ENCODE data around the gene MED17.

The MED17 gene

GRCh38 chr11:93784145-93784934 is at the start of gene MED17:
Gene MED17, plus strand, starts transcription at chr11:93784282. Its CDS starts 232 bp downstream, at chr11:93784514.
- peak; percentile 94 for DNase-seq (ENCODE audit: low read depth in 2 of 2)
- peak within 1 kb of the TSS; percentile 96 to 100 for H3K4me3 ChIP-seq (replicated peaks in 1 of 2; ENCODE audit: low read depth in 2 of 2, low read length in 2 of 2)
- peak; percentile 37 for TF ChIP-seq CTCF (IDR thresholded peaks at IDR 0.05; ENCODE audit: low read depth, low read length)

- DNase-seq (ENCODE audit: low read depth in 2 of 2): no peak
- H3K4me3 ChIP-seq (replicated peaks in 1 of 2; ENCODE audit: low read depth in 2 of 2, low read length in 2 of 2): no peak overlapping the region
- no peak for TF ChIP-seq CTCF (IDR thresholded peaks at IDR 0.05; ENCODE audit: low read depth, low read length)
Measured at GRCh38 chr11:93734427-93735222, 49.5 kb upstream of the MED17 start.

GRCh38 chr11:93735627-93736026 is 48.5 kb upstream of the MED17 start:
- no peak for DNase-seq (ENCODE audit: low read depth in 2 of 2)
- TF ChIP-seq CTCF (IDR thresholded peaks at IDR 0.05; ENCODE audit: low read depth, low read length): no peak
- no peak overlapping the region for H3K4me3 ChIP-seq (replicated peaks in 1 of 2; ENCODE audit: low read depth in 2 of 2, low read length in 2 of 2)

GRCh38 chr11:93736129-93736528 is 48.0 kb upstream of the MED17 start:
- peak in 1 of 2 donors; percentile 44 for DNase-seq (ENCODE audit: low read depth in 2 of 2)
- TF ChIP-seq CTCF (IDR thresholded peaks at IDR 0.05; ENCODE audit: low read depth, low read length): no peak
- no peak overlapping the region for H3K4me3 ChIP-seq (replicated peaks in 1 of 2; ENCODE audit: low read depth in 2 of 2, low read length in 2 of 2)

GRCh38 chr11:93737904-93738612 is 46.0 kb upstream of the MED17 start:
- peak in 1 of 2 donors; percentile 44 for DNase-seq (ENCODE audit: low read depth in 2 of 2)
- H3K4me3 ChIP-seq (replicated peaks in 1 of 2; ENCODE audit: low read depth in 2 of 2, low read length in 2 of 2): peak overlapping the region in 1 of 2 donors; percentile 89
- no peak for TF ChIP-seq CTCF (IDR thresholded peaks at IDR 0.05; ENCODE audit: low read depth, low read length)

GRCh38 chr11:93738647-93739081 is 45.4 kb upstream of the MED17 start:
- DNase-seq (ENCODE audit: low read depth in 2 of 2): peak in 1 of 2 donors; percentile 32
- H3K4me3 ChIP-seq (replicated peaks in 1 of 2; ENCODE audit: low read depth in 2 of 2, low read length in 2 of 2): peak overlapping the region; percentile 89 to 95
- TF ChIP-seq CTCF (IDR thresholded peaks at IDR 0.05; ENCODE audit: low read depth, low read length): no peak

All from cardiac fibroblast (primary cell).